GM21723 (cell line): ENCODE measurements around the gene SEPTIN8.
"Not testable (repeated sequence)": the region's sequence is repeated elsewhere in the genome, so short reads cannot be mapped to it uniquely, and the experiment has no call there.

Experiments
- ATAC-seq: cut with Tn5 transposase; IDR thresholded peaks from one replicate; pipeline ENCODE4 v1.9.1; 2021; ENCODE audit warnings: mild to moderate bottlenecking, moderate library complexity; ENCODE audit not compliant: unreplicated experiment

Gene SEPTIN8

GRCh38 chr5:132812781-132813598, 36.0 kb upstream of the SEPTIN8 start, which contains the start of gene SOWAHA:
SOWAHA (plus strand) TSS chr5:132813302; CDS start chr5:132813622, 320 bp downstream.
- ATAC-seq = no peak

GRCh38 chr5:132812123-132812765, 35.2 kb upstream of the SEPTIN8 start:
- ATAC-seq = no peak

- ATAC-seq = no peak
Observed at GRCh38 chr5:132810605-132811004, 33.6 kb upstream of the SEPTIN8 start.

GRCh38 chr5:132808866-132809265, 31.8 kb upstream of the SEPTIN8 start:
- ATAC-seq = no peak

GRCh38 chr5:132808448-132808847, 31.4 kb upstream of the SEPTIN8 start:
- ATAC-seq = no peak

- ATAC-seq = no peak
Observed at GRCh38 chr5:132807163-132807838, 30.3 kb upstream of the SEPTIN8 start.

- ATAC-seq = not testable (repeated sequence)
Observed at GRCh38 chr5:132806804-132807162, 29.7 kb upstream of the SEPTIN8 start.

GRCh38 chr5:132805872-132806271, 28.8 kb upstream of the SEPTIN8 start:
- not testable (repeated sequence) for ATAC-seq

GRCh38 chr5:132804219-132804618, 27.2 kb upstream of the SEPTIN8 start:
- ATAC-seq = not testable (repeated sequence)

GRCh38 chr5:132802685-132803066, 25.6 kb upstream of the SEPTIN8 start:
- not testable (repeated sequence) for ATAC-seq

GRCh38 chr5:132802044-132802684, 25.1 kb upstream of the SEPTIN8 start:
- no peak for ATAC-seq

GRCh38 chr5:132800545-132800944, 23.5 kb upstream of the SEPTIN8 start:
- no peak for ATAC-seq

GRCh38 chr5:132799392-132799791, 22.4 kb upstream of the SEPTIN8 start:
- no peak for ATAC-seq

GRCh38 chr5:132797651-132798050, 20.6 kb upstream of the SEPTIN8 start:
- ATAC-seq = no peak

- no peak for ATAC-seq
Observed at GRCh38 chr5:132791026-132791425, 14.0 kb upstream of the SEPTIN8 start.

- ATAC-seq = no peak
Observed at GRCh38 chr5:132790201-132790865, 13.3 kb upstream of the SEPTIN8 start.

- ATAC-seq = no peak
Observed at GRCh38 chr5:132788990-132789886, 12.2 kb upstream of the SEPTIN8 start.

GRCh38 chr5:132788508-132788907, 11.5 kb upstream of the SEPTIN8 start:
- no peak for ATAC-seq

- ATAC-seq = no peak
Observed at GRCh38 chr5:132787076-132787475, 10.0 kb upstream of the SEPTIN8 start.

- ATAC-seq = no peak
Observed at GRCh38 chr5:132785864-132786263, 8.8 kb upstream of the SEPTIN8 start.
